ENCODE results near the gene SRGAP1. TPM values are rescaled to one million over a fixed set of nuclear protein-coding genes. Genes with fewer than 3 reads are reported as not detected.
A peak's percentile ranks its signal among the peaks of the same experiment; 100 is the strongest.

Gene SRGAP1
- total RNA-seq, 1 donor from 2014 or later: 40.8 TPM

DNA sequence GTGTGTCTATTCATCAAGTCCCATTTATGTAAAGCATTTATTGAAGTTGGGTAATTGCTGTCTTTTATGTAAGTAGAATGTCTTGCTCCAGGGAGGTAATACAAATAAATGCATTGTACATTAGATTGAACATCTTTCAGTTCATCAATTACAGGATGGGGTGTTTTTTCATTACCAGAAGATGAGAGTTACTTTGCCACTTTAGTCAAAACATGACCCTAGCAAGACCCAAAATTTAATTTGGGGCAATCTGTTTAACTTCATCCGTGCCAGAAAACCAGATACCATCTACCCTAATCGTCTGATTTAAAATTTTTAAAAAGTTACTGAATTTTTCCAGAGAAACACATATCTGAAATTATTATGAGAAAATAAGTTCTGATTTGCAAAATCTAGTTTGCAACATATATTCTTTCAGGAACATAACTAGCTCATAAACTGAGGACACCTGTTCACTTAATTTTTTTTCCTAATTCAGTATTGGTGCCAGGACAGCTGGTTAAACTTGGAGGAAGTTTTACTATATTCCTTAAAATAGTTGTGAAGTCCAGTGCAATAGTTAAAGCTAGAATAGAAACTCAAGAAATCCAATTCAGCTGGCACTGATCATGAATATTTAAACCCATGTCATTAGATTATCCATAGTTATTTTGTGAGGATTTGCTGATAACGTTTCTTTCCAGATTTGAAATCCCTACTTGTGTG, 114.5 kb downstream of the SRGAP1 start:
- FAIRE-seq: no peak
- no peak for DNase-seq (ENCODE audit: low spot score in 2 of 2)

DNA sequence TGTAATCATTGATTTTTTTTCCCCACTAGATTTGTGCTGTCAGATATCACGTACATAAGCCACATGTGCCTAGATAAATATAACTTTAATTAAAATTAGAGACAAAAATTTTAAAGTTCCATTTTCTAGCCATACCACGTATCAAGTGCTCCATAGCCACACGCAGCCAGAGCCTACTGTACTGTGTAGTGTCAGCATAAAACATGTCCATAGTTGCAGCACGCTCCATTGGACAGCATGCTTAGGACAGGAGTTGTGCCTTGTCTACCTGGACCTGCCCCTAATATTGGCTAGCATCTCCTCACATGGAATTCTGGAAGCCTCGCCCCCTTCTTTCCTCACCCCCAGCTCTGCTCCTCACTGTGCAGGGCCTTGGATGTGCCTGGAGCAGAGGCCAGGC, 116.5 kb downstream of the SRGAP1 start:
- no peak for FAIRE-seq

GRCh38 chr12:63961543-63961942, 117.0 kb downstream of the SRGAP1 start:
- FAIRE-seq: no peak
- DNase-seq (ENCODE audit: low spot score in 2 of 2): no peak

More for the DNA sequence above, 116.5 kb downstream of the SRGAP1 start:
- DNase-seq (ENCODE audit: low spot score in 2 of 2): no peak

DNA sequence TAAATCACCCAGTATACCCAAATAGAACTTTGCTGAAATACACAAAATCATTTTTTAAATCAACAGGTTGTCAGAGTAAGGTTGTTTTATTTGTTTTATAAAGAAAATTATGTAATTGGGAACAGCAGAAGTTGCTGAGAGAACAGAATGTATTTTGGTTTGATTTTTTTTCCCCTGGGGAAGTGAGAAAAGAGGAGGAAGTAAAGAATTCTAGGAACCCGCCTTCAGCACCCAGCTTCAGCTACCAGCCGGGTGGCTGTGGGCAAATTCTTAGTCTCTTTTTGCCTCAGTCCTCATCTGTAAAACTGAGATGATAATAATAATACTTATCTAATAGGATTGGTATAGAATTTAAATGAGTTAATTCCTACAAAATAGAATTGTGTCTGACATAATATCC, 119.4 kb downstream of the SRGAP1 start:
- FAIRE-seq: no peak
- DNase-seq (ENCODE audit: low spot score in 2 of 2): no peak

GRCh38 chr12:63964301-63964700, 119.8 kb downstream of the SRGAP1 start:
- FAIRE-seq: no peak
- DNase-seq (ENCODE audit: low spot score in 2 of 2): no peak

- DNase-seq (ENCODE audit: low spot score in 2 of 2) (no peak), FAIRE-seq (no peak)
Observed at GRCh38 chr12:63965936-63966605, 121.6 kb downstream of the SRGAP1 start.

DNA sequence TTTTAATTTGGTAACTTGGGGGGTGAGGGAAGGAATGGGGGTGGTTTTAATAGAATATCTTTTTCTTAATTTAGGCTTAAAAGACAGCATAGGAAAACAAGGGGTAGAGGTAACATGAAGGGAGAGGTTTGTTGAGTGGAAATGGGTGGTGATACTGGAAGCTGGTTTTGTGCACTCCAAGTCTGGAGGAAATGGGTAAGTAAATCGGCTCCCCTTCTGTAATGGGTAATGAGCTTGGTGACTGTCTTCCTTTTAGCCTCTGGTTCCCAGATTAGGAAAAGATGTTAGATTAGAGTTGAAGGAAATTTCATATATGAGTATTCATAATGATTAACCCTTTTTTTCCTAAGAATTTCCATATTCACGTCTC, 122.1 kb downstream of the SRGAP1 start:
- FAIRE-seq: no peak
- DNase-seq (ENCODE audit: low spot score in 2 of 2): no peak

DNA sequence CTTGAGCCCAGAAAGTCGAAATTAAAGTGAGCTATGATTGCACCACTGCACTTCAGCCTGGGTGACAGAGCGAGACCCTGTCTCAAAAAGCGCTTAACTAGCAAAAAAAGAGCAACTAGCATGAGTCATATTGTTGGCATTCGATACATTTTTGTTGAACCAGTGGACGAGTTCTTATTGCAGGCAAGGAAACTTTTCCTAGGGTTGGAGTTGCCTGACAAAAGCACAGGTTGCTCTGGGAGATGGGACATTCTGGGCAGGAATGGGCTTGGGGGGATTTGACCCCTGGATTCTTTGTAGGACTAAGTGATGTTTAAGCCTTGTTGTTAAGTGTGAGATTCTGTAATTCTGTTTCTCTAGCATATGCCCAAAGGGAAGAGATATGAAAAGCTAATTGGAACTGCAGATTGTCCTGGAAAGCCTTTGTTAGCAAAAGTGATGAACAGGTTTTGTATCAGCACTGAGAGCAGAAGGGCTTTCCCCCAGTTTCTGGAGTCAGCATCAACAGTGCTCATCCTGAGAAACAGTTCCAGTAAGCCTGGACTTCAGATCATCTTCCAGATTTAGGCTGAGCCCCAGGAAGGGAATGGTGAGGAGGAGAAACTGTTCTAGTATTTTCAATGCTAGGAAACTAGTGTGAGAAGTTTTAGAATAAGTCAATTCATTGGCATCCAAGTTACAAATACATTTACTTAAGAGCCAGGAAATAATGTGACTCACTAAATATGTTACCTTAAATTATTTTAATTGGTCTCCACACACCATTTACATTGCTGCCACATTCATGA, 123.1 kb downstream of the SRGAP1 start:
- FAIRE-seq: no peak
- DNase-seq (ENCODE audit: low spot score in 2 of 2): no peak

DNA sequence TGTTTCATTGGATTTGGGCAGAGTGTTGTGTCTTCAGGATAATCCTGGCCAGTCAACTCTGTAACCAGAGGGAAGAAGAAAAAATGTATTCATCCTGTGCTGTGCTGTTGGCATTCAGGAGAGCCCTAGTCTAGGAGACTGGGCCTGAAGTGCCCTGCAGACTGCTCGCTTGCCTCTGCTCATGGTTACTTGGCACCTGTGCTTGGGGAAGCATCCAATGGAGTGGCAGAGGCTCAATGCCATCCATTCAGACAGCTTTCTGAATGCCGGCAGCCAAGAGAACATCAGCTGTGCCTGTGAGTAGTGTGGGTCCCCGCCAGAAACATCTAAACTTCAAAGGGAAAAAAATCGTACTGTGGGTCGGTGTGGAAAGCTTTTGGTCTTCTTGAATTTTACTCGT, 124.2 kb downstream of the SRGAP1 start:
- DNase-seq (ENCODE audit: low spot score in 2 of 2) (peak; percentile 18 to 23), FAIRE-seq (no peak)

DNA sequence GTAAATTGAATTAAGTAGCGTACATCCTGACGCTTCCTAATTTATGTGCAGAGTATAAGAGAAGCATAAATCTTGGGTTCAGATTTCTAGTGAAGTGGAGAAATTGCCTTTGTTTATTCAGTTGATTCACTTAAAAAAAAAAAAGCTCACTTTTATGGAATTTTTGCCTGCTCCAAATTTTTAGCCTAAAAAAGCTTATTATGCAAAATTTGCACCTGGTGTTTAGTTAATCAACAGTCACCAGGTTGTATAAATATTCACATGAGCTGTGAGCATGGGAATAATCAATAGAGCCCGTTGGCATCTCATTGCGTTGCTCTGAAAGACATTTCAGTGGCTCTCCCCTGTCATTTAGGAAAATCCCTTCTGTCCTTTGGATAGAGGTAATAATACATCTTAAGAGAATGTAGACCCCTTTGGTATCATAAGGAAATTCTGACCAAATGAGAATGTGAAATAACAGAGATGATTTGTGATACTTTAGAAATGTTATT, 132.4 kb downstream of the SRGAP1 start:
- FAIRE-seq (no peak), DNase-seq (ENCODE audit: low spot score in 2 of 2) (no peak)

- no peak for FAIRE-seq
- no peak for DNase-seq (ENCODE audit: low spot score in 2 of 2)
Observed at GRCh38 chr12:63977441-63977840, 132.9 kb downstream of the SRGAP1 start.

DNA sequence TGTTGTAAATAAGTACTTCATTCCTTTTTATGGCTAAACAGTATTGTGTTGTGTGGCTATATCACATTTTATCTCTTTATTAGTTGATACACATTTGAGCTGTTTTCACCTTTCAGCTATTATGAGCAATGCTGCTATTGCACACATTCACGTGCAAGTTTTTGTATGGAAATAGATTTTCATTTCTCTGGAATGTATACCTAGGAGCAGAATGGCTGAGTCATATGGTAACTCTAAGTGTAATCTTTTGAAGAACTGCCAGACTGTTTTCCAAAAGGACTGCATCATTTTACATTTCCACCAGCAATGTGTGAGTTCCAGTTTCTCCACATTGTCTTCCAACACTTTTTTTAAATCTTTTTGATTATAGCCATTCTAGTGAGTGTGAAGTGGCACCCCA, 134.0 kb downstream of the SRGAP1 start:
- DNase-seq (ENCODE audit: low spot score in 2 of 2) (no peak), FAIRE-seq (no peak)

DNA sequence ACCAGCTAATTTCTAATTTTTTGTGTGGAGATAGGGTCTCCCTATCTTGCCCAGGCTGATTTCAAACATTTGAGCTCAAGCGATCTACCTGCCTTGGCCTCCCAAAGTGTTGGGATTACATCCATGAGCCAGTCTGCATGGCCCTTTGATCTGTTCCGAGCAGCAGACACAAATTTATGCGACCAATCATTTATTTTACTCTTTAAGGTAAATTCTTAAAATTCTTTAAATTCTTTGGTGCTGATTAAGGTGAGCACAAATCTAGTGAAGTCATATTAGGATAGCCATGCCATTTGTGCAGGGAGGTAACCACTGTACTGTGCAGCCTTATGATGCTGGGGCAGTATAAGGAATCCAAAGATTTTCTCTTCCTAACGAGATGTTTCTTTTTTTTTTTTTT, 135.7 kb downstream of the SRGAP1 start:
- no peak for DNase-seq (ENCODE audit: low spot score in 2 of 2)
- no peak for FAIRE-seq

- DNase-seq (ENCODE audit: low spot score in 2 of 2) (no peak), FAIRE-seq (no peak)
Observed at GRCh38 chr12:63981343-63981742, 136.8 kb downstream of the SRGAP1 start.

DNA sequence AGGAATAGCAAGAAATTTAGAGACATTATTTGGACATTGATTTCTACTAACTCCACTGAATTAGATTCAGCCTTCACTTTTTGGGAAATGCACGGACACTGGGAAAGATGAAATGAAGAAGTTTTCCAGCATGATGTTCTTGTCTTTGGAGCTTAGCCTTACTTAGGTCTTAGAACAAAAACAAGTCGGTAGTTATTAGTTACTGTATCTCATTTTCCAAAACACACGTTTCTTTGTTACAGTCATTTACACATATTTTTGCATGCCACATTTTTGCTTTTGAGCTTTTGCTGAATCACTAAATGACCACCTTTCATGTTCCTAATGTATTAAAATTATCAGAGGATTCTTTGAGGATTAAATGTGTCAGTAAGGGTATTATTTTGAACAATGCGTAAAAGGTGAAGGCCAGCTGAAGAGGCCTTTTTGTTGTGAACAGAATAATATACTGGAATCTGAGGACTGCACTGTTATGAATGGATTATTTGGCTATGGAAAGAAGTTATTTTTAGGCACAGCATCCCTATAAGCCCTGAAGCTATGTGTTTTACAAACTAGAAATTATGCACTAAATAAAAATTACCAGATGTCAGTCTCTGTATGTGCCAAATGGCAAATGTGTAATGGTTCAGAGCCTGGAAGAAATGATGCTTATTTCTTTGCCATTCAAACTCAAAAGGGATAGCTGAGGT, 138.2 kb downstream of the SRGAP1 start:
- FAIRE-seq (no peak), DNase-seq (ENCODE audit: low spot score in 2 of 2) (no peak)

- FAIRE-seq: no peak
- no peak for DNase-seq (ENCODE audit: low spot score in 2 of 2)
Observed at GRCh38 chr12:63985456-63985855, 141.0 kb downstream of the SRGAP1 start.

DNA sequence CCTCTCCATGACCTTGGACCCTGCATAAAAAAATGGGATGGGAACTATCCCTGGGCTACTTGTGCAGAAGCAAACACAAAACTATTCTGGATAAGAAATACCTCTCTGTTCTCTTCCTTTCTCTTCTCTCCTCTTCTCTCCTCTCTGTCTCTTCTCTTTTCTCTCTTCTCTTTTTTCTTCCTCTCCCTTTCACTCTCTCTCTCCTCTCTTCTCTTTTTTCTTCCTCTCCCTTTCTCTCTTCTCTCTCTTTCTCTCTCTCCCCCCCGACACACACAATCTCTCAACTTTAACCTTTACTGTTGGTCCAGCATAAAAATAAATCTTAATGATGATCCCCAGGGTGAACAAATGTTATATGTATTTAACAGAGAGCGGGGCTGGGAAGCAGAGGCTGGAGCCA, 141.4 kb downstream of the SRGAP1 start:
- no peak for FAIRE-seq
- DNase-seq (ENCODE audit: low spot score in 2 of 2): no peak

GRCh38 chr12:63989301-63989845, 144.9 kb downstream of the SRGAP1 start:
- DNase-seq (ENCODE audit: low spot score in 2 of 2) (no peak), FAIRE-seq (no peak)

DNA sequence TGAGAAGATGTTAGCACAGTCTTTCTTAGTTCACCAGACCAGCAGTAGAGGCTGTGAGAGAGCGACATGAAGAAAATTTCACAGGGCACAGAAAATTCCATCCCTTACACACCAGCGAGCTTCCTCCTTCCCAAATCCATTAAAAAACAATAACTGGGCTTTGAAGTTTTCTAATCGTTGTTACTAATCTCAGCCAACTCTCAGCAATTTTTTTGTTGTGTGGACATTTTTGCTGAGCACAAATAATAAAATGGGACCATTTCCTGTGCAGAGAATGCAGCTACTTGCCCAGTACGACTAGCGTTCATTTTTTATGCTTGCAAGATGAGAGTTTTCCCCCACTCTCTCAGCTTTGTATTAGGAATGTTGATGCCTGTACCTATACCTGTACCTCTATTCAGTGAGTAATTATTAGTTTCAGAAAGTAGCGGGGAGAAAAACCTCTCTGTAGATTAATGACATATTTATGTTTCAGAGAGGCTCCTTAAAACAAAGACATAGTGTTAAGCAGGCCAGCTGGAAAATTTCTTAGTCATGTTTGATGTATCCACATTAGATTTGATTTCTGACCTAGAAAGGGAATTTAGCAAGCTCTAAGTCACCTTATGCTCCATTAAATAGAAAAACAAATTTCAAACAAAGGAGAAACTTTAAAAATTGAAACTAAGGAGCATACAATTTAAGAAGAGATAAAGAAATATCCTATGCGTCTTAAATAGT, 146.5 kb downstream of the SRGAP1 start:
- DNase-seq (ENCODE audit: low spot score in 2 of 2) (no peak), FAIRE-seq (no peak)

- no peak for DNase-seq (ENCODE audit: low spot score in 2 of 2)
- no peak for FAIRE-seq
Observed at GRCh38 chr12:63994704-63995103, 150.2 kb downstream of the SRGAP1 start.
